Activated effector memory CD4-positive, alpha-beta T cell treated with Interleukin-2 at 50 U/mL for 16 hours (primary cell): Measurements from ENCODE around the gene TRAPPC11.

Experiments
- DNase-seq: peaks from one replicate; pipeline ENCODE4 v3.0.0-alpha.2; 2020

The TRAPPC11 gene

DNA sequence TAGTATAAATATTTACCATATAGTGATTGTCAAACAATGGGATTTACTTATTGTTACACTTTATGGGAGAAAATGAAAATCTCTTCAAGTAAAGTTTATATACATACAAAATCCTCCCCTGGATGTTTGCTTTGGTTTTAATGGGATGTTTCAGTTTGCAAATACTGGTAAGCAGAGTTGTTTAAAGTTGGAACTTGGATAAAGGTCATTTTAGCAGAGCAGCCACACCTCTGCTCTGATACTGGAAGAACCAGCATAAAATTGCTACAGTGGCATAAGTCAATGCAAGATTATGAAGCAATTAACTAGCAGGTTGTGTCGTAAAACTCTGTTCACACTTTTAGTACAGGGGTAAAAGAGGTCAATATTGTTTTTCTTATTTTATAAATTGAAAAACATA lies 101.2 kb downstream of the TRAPPC11 start:
- DNase-seq, result no peak
